AG09319 (cell line): ENCODE measurements around the gene ULK4.
"Not testable (repeated sequence)": the region's sequence is repeated elsewhere in the genome, so short reads cannot be mapped to it uniquely, and the experiment has no call there.

Experiments used
- DNase-seq: peaks from one replicate; pipeline ENCODE4 v3.0.0-alpha.2; 2010; ENCODE audit warnings: low read depth; ENCODE audit errors: extremely low read depth
- CTCF ChIP-seq: IDR thresholded peaks from 2 replicates; pipeline ENCODE4 v1.5.1; 2011; ENCODE audit warnings: low read depth, mild to moderate bottlenecking, inconsistent platforms, low read length, moderate library complexity

ULK4 gene

GRCh38 chr3:41882956-41883355 lies 78.9 kb downstream of the ULK4 start:
- TF ChIP-seq CTCF: no peak
- DNase-seq: no peak

GRCh38 chr3:41881233-41881821 lies 80.6 kb downstream of the ULK4 start:
- peak; percentile 0 for DNase-seq
- TF ChIP-seq CTCF: peak; percentile 54

- DNase-seq: no peak
- TF ChIP-seq CTCF: no peak
Measured at GRCh38 chr3:41880387-41880786, 81.5 kb downstream of the ULK4 start.

DNA sequence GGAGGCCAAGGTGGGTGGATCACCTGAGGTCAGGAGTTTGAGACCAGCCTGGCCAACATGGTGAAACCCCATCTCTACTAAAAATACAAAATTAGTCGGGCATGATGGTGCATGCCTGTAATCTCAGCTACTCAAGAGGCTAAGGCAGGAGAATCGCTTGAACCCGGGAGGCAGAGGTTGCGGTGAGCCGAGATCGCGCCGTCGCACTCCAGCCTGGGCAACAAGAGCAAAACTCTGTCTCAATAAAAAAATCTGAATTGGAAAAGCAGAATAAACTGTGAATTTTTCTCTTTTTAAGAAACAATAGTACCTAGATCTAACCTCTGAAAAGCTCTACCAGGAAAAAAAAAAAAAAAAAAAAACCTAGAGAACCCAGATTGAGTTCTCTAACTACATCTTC lies 84.2 kb downstream of the ULK4 start:
- DNase-seq: not testable (repeated sequence)

DNA sequence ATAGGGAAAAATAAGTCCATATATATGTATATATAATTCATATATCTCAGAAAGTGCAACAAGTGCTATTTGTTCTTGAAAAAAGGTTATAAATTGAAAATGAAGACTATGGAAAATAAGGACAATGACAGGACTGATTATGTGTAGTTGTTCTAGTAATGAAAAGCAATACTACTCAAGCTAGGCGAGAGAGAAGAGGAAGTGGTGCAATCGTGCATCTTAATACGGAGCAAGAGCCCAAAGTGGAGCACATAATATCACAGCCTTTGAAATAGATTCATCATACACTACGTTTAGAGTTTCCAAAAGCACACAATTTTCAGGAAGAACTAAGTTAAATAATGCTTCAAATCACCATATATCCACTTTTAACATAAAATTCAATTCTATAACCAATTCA lies 87.9 kb downstream of the ULK4 start:
- DNase-seq: no peak
- TF ChIP-seq CTCF: no peak

DNA sequence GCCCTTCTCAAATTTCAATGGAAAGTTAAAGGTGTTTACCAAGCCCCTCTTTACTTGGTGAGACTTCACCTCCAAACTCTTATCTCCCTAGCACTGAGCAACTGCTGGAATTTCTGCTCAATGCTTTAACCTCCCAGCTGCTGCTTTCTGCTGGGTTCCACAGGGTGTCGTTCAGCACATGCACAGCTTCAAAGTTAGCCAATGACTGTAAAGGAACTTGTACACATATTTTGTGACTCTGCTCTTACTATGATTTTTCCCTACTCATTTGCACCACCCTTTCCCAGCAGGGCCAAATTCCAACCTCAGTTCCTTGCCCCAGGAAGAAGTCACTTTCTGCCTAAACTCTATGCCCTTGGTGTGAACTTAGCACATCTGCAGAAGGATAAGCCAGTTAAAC lies 89.7 kb downstream of the ULK4 start:
- DNase-seq: no peak
- TF ChIP-seq CTCF: no peak

- no peak for TF ChIP-seq CTCF
- no peak for DNase-seq
Measured at GRCh38 chr3:41867533-41867932, 94.4 kb downstream of the ULK4 start.

DNA sequence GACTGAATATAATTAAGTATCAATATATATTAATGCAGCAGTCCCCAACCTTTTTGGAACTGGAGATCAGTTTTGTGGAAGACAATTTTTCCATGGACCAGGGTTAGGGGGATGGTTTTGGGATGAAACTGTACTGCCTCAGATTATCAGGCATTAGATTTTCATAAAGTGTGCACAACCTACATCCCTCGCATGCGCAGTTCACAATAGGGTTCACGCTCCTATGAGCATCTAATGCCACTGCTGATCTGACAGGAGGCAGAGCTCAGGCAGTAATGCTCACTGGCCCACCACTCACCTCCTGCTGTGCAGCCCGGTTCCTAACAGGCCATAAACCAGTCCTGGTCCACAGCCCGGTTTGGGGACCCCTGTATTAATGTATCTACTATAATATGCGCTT lies 95.6 kb downstream of the ULK4 start:
- no peak for DNase-seq
- no peak for TF ChIP-seq CTCF
